Lung microvascular endothelial cell (primary cell): Measurements from ENCODE around the gene NRP1. TPM values are rescaled to one million over a fixed set of nuclear protein-coding genes. Genes with fewer than 3 reads are reported as not detected.
A peak's percentile ranks its signal among the peaks of the same experiment; 100 is the strongest.

ENCODE experiments used
- DNase-seq, 2 donors: peaks; one replicate each; pipeline versions ENCODE4 v3.0.0 to v3.0.0-alpha.2; 2010; ENCODE audit warnings: low read depth in 2 of 2
- total RNA-seq: library from RNA; depleted of rRNA; stranded (reverse); fragments of >200 nt; gene quantifications from 2 replicates; pipeline ENCODE4 v1.2.1, GENCODE V29; 2014

NRP1 gene
- total RNA-seq, 1 donor from 2014 or later, result 6.5 TPM

- no peak for DNase-seq
Observed at GRCh38 chr10:33350041-33350440, 15.6 kb upstream of the NRP1 start.

- no peak for DNase-seq
Observed at GRCh38 chr10:33349268-33349667, 14.8 kb upstream of the NRP1 start.

- DNase-seq, result no peak
Observed at GRCh38 chr10:33347211-33347610, 12.7 kb upstream of the NRP1 start.

GRCh38 chr10:33345236-33345635 is 10.8 kb upstream of the NRP1 start:
- no peak for DNase-seq

GRCh38 chr10:33344676-33345075 is 10.2 kb upstream of the NRP1 start:
- no peak for DNase-seq

GRCh38 chr10:33341637-33342036 is 7.2 kb upstream of the NRP1 start:
- peak in 1 of 2 donors; percentile 14 for DNase-seq

GRCh38 chr10:33337326-33337957 is 3.0 kb upstream of the NRP1 start:
- DNase-seq, result peak; percentile 51 to 61

- DNase-seq, result peak; percentile 43 to 45
Observed at GRCh38 chr10:33336582-33337325, 2.3 kb upstream of the NRP1 start.

- DNase-seq, result peak; percentile 23 to 46
Observed at GRCh38 chr10:33335801-33336581, 1.5 kb upstream of the NRP1 start.

- no peak for DNase-seq
Observed at GRCh38 chr10:33335551-33335800, 1.0 kb upstream of the NRP1 start.

- peak; percentile 81 to 89 for DNase-seq
Observed at GRCh38 chr10:33334805-33335550, 511 bp upstream of the NRP1 start.

- DNase-seq, result peak; percentile 33 to 47
Observed at GRCh38 chr10:33333260-33334101, 986 bp downstream of the NRP1 start.

- peak; percentile 13 to 23 for DNase-seq
Observed at GRCh38 chr10:33332183-33333065, 2.0 kb downstream of the NRP1 start.

GRCh38 chr10:33331379-33331694 is 3.1 kb downstream of the NRP1 start:
- no peak for DNase-seq

GRCh38 chr10:33330543-33331378 is 3.7 kb downstream of the NRP1 start:
- peak; percentile 90 to 91 for DNase-seq

- no peak for DNase-seq
Observed at GRCh38 chr10:33329178-33329577, 5.3 kb downstream of the NRP1 start.

GRCh38 chr10:33328253-33328652 is 6.2 kb downstream of the NRP1 start:
- no peak for DNase-seq

- peak; percentile 40 to 67 for DNase-seq
Observed at GRCh38 chr10:33327751-33328150, 6.7 kb downstream of the NRP1 start.

- DNase-seq, result no peak
Observed at GRCh38 chr10:33326933-33327332, 7.5 kb downstream of the NRP1 start.
